AG09309 (cell line): Measurements from ENCODE around the gene ARL4C.

Source experiments
- DNase-seq: peaks from one replicate; pipeline ENCODE4 v3.0.0-alpha.2; 2010; ENCODE audit warnings: low read depth
- H3K4me3 ChIP-seq: 2 replicates; pipeline ENCODE4 v1.5.1; 2011; ENCODE audit warnings: mild to moderate bottlenecking, low read depth, low read length, moderate library complexity; ENCODE audit not compliant: control insufficient read depth
- CTCF ChIP-seq: IDR thresholded peaks from 2 replicates; pipeline ENCODE4 v1.5.1; 2011; ENCODE audit warnings: mild to moderate bottlenecking, low read depth, low read length, inconsistent platforms; ENCODE audit not compliant: insufficient read depth, control insufficient read depth; ENCODE audit errors: missing control alignments

The ARL4C gene

GRCh38 chr2:234517971-234518370, 21.1 kb upstream of the ARL4C start:
- no peak overlapping the region for H3K4me3 ChIP-seq
- TF ChIP-seq CTCF: no peak
- DNase-seq: no peak

GRCh38 chr2:234514873-234515638, 18.2 kb upstream of the ARL4C start:
- H3K4me3 ChIP-seq: no peak overlapping the region
- no peak for DNase-seq
- no peak for TF ChIP-seq CTCF

- no peak for DNase-seq
- no peak for TF ChIP-seq CTCF
- H3K4me3 ChIP-seq: no peak overlapping the region
Observed at GRCh38 chr2:234514099-234514498, 17.2 kb upstream of the ARL4C start.

- TF ChIP-seq CTCF: no peak
- no peak overlapping the region for H3K4me3 ChIP-seq
- no peak for DNase-seq
Observed at GRCh38 chr2:234512884-234513669, 16.2 kb upstream of the ARL4C start.

GRCh38 chr2:234502919-234503285, 6.0 kb upstream of the ARL4C start:
- no peak for DNase-seq
- no peak overlapping the region for H3K4me3 ChIP-seq
- TF ChIP-seq CTCF: no peak

GRCh38 chr2:234502285-234502918, 5.5 kb upstream of the ARL4C start:
- DNase-seq: no peak
- TF ChIP-seq CTCF: no peak
- H3K4me3 ChIP-seq: no peak overlapping the region
